ENCODE measurements around the gene PNMA1. TPM values are rescaled to one million over a fixed set of nuclear protein-coding genes. Genes with fewer than 3 reads are reported as not detected.

The PNMA1 gene
- total and polyA plus RNA-seq, 2 donors (not counting 1 experiment from before 2014, with no cell fraction given): 9.5 to 31.6 TPM

- intact Hi-C loops (cut with micrococcal nuclease): no loop called here
- Histone ChIP-seq H3K9ac (ENCODE audit: low read length) (no peak overlapping the region), H3K27ac (ENCODE audit: low read length in 2 of 2) (no peak overlapping the region), H2AFZ (ENCODE audit: insufficient read depth, low read depth, low read length, poor library complexity, severe bottlenecking) (no peak overlapping the region), H3K9me3 (ENCODE audit: control extremely low read depth in 1 of 3, control insufficient read depth in 2 of 3, insufficient read depth in 1 of 3, low read length in 2 of 3) (no peaks in the 10 kb centered on the region), H3K4me3 (ENCODE audit: control extremely low read depth in 1 of 5, extremely low read depth in 1 of 5, insufficient read depth in 1 of 5, low read depth in 2 of 5, low read length in 4 of 5) (no peak overlapping the region), H3K4me1 (ENCODE audit: control insufficient read depth in 2 of 2, insufficient read depth in 2 of 2, low read length in 2 of 2) (no peaks in the 10 kb centered on the region), H3K27me3 (replicated peaks in 1 of 4; ENCODE audit: control extremely low read depth in 1 of 4, control insufficient read depth in 3 of 4, insufficient read depth in 4 of 4, low read length in 3 of 4) (no peaks in the 10 kb centered on the region), H3K36me3 (replicated peaks in 1 of 2; ENCODE audit: control extremely low read depth in 1 of 2, control insufficient read depth in 1 of 2, extremely low read depth in 1 of 2, insufficient read depth in 2 of 2, low read length in 1 of 2) (peaks cover 4 to 91% of the 10 kb centered on the region in 2 experiments), H3K79me2 (ENCODE audit: control insufficient read depth, insufficient read depth, low read length) (peaks cover 25% of the 10 kb centered on the region), H4K20me1 (ENCODE audit: control insufficient read depth, insufficient read depth, low read length, poor library complexity, severe bottlenecking) (peaks cover 53% of the 10 kb centered on the region), H3K4me2 (replicated peaks; ENCODE audit: low read depth, low read length, poor library complexity, severe bottlenecking) (no peak overlapping the region)
- no peak overlapping the region for H3K4me3 Mint-ChIP-seq
- H3K27ac Mint-ChIP-seq: no peak overlapping the region
- no peaks in the 10 kb centered on the region for H3K9me3 Mint-ChIP-seq (ENCODE audit: insufficient read depth)
- DNase-seq (no peak), ATAC-seq (ENCODE audit: low read depth) (no peak)
- POLR2A ChIA-PET: no interaction called here
- no peaks in the 10 kb centered on the region for H3K27me3 Mint-ChIP-seq
- no peaks in the 10 kb centered on the region for H3K4me1 Mint-ChIP-seq
- WGBS (ENCODE audit: insufficient coverage): 97% methylated on average over 5 of the region's 10 CpGs
- TF ChIP-seq EZH2 (IDR thresholded peaks at IDR 0.05; ENCODE audit: borderline replicate concordance, insufficient read depth, low read depth, low read length, poor library complexity, severe bottlenecking) (no peak), CTCF (IDR thresholded peaks at IDR 0.05) (no peak)
- CTCF ChIA-PET: interaction anchor here (1.0 to 14.3 kb wide), 3 partner anchors 19 to 104 kb away, joined by 3 to 299 read pairs (median 3); no protein-coding TSS in a partner anchor
Measured at GRCh38 chr14:73722581-73722980, 8.4 kb upstream of the PNMA1 start.

- intact Hi-C loops (cut with micrococcal nuclease): no loop called here
- CTCF ChIA-PET: interaction anchor here (0.9 to 1.2 kb wide), 2 partner anchors 9 to 11 kb away, joined by 3 to 5 read pairs; no protein-coding TSS in a partner anchor
- TF ChIP-seq CTCF (IDR thresholded peaks at IDR 0.05): no peak
- no peak for TF ChIP-seq EZH2 (IDR thresholded peaks at IDR 0.05; ENCODE audit: borderline replicate concordance, insufficient read depth, low read depth, low read length, poor library complexity, severe bottlenecking)
- no peak overlapping the region for H3K27ac ChIP-seq (ENCODE audit: low read length in 2 of 2)
- no peaks in the 10 kb centered on the region for H3K27me3 Mint-ChIP-seq
- H3K4me3 ChIP-seq (ENCODE audit: control extremely low read depth in 1 of 5, extremely low read depth in 1 of 5, insufficient read depth in 1 of 5, low read depth in 2 of 5, low read length in 4 of 5): no peak overlapping the region
- H3K4me1 ChIP-seq (ENCODE audit: control insufficient read depth in 2 of 2, insufficient read depth in 2 of 2, low read length in 2 of 2): no peaks in the 10 kb centered on the region
- no peaks in the 10 kb centered on the region for H3K9me3 Mint-ChIP-seq (ENCODE audit: insufficient read depth)
- H3K9me3 ChIP-seq (ENCODE audit: control extremely low read depth in 1 of 3, control insufficient read depth in 2 of 3, insufficient read depth in 1 of 3, low read length in 2 of 3): no peaks in the 10 kb centered on the region
- no peak for ATAC-seq (ENCODE audit: low read depth)
- H3K4me3 Mint-ChIP-seq: no peak overlapping the region
- POLR2A ChIA-PET: no interaction called here
- H3K27ac Mint-ChIP-seq: peak overlapping the region; percentile 74
- H3K4me2 ChIP-seq (replicated peaks; ENCODE audit: low read depth, low read length, poor library complexity, severe bottlenecking): no peak overlapping the region
- H3K4me1 Mint-ChIP-seq: no peaks in the 10 kb centered on the region
- H3K27me3 ChIP-seq (replicated peaks in 1 of 4; ENCODE audit: control extremely low read depth in 1 of 4, control insufficient read depth in 3 of 4, insufficient read depth in 4 of 4, low read length in 3 of 4): no peaks in the 10 kb centered on the region
- H3K79me2 ChIP-seq (ENCODE audit: control insufficient read depth, insufficient read depth, low read length): peaks cover 12% of the 10 kb centered on the region
- DNase-seq: no peak
- H3K36me3 ChIP-seq (replicated peaks in 1 of 2; ENCODE audit: control extremely low read depth in 1 of 2, control insufficient read depth in 1 of 2, extremely low read depth in 1 of 2, insufficient read depth in 2 of 2, low read length in 1 of 2): peaks cover 3 to 88% of the 10 kb centered on the region in 2 experiments
- no peak overlapping the region for H2AFZ ChIP-seq (ENCODE audit: insufficient read depth, low read depth, low read length, poor library complexity, severe bottlenecking)
- 95% methylated on average over 12 of the region's 12 CpGs for WGBS (ENCODE audit: insufficient coverage)
- H3K9ac ChIP-seq (ENCODE audit: low read length): no peak overlapping the region
- peaks cover 39% of the 10 kb centered on the region for H4K20me1 ChIP-seq (ENCODE audit: control insufficient read depth, insufficient read depth, low read length, poor library complexity, severe bottlenecking)
Measured at GRCh38 chr14:73721101-73721821, 7.1 kb upstream of the PNMA1 start.
